NB4 (cell line): ENCODE results near the gene KAZN.

Source experiments
- CTCF ChIP-seq: IDR thresholded peaks from one replicate; pipeline ENCODE4 v1.5.1; 2012; ENCODE audit warnings: low read depth, low read length
- MAX ChIP-seq: IDR thresholded peaks from 2 replicates; pipeline ENCODE4 v1.6.1; 2011; ENCODE audit warnings: low read depth, low read length
- MYC ChIP-seq: IDR thresholded peaks from 2 replicates; pipeline ENCODE4 v1.6.1; 2011; ENCODE audit warnings: low read depth, low read length
- POLR2A ChIP-seq: IDR thresholded peaks from 2 replicates; pipeline ENCODE4 v1.6.1; 2011; ENCODE audit warnings: mild to moderate bottlenecking; ENCODE audit not compliant: insufficient read length; ENCODE audit errors: extremely low read depth

GRCh38 chr1:14782741-14783591 is 184.5 kb downstream of the KAZN start:
- peak; percentile 9 for TF ChIP-seq CTCF
- TF ChIP-seq POLR2A: no peak
- no peak for TF ChIP-seq MYC
- TF ChIP-seq MAX: no peak
